GM21717 (cell line): ENCODE measurements around the gene TBCEL.
A peak's percentile ranks its signal among the peaks of the same experiment; 100 is the strongest.

Experiments
- ATAC-seq: cut with Tn5 transposase; IDR thresholded peaks from one replicate; pipeline ENCODE4 v1.9.1; 2021; ENCODE audit warnings: mild to moderate bottlenecking, moderate library complexity; ENCODE audit not compliant: unreplicated experiment

The TBCEL gene

DNA sequence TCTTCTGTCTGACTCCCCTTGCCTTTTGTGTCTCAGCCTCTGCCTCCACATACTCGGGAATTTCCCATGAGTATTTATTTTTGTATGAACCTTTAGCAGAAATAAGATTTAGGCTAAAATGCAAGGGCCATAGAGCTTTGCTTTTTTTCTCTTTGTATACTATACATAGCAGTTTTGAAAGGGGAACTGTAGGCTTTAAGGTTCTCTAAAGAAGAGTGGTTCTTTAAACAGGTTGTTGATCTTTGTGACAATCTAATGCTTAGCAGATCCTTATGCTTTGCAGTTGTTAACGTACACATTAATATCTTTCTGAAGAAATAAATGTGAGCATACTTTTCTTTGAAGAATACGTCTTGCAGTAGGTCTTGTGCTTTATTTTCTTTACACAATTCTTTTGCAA is 35.0 kb downstream of the TBCEL start:
- no peak for ATAC-seq

- peak; percentile 97 for ATAC-seq
Measured at GRCh38 chr11:121059605-121060004, 35.7 kb downstream of the TBCEL start.

DNA sequence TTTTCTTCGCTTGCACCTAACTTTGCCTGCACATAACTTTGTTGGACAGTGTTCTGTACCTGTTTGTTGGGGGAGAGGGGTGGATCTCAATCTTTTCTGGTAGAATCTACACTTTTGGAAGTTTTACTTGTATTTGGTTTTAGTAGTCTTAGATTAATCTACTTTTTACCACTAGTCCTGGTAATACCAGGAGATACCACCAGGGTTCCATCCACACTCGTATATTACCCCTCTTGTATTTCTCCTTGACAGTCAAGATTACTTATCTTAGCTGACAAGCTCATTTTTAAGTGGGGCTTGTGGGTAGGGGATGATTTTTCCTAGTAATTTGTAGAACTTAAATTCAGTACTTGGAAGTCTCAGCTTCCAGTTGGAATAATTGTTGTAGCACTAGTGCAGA is 39.8 kb downstream of the TBCEL start:
- no peak for ATAC-seq

- ATAC-seq: no peak
Measured at GRCh38 chr11:121066623-121067022, 42.7 kb downstream of the TBCEL start.

GRCh38 chr11:121067026-121067425 is 43.1 kb downstream of the TBCEL start:
- ATAC-seq: no peak

GRCh38 chr11:121067453-121067852 is 43.6 kb downstream of the TBCEL start:
- ATAC-seq: no peak

GRCh38 chr11:121067962-121068647 is 44.2 kb downstream of the TBCEL start:
- no peak for ATAC-seq

DNA sequence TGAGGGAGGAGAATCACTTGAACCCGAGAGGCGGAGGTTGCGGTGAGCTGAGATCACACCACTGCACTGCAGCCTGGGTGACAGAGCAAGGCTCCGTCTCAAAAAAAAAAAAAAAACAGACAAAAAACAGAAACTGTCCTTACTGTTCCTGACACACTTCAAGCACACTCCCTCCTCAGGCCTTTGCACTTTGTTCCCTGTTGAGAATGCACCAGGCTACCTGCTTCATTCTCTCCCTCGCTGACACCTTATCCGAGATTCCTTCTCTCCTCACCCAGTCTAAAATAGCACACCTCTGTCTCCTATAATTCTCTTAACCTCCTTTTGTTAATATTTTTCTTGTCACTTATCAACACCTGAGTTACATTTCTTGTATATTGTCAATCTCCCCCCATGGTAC is 44.9 kb downstream of the TBCEL start:
- no peak for ATAC-seq

DNA sequence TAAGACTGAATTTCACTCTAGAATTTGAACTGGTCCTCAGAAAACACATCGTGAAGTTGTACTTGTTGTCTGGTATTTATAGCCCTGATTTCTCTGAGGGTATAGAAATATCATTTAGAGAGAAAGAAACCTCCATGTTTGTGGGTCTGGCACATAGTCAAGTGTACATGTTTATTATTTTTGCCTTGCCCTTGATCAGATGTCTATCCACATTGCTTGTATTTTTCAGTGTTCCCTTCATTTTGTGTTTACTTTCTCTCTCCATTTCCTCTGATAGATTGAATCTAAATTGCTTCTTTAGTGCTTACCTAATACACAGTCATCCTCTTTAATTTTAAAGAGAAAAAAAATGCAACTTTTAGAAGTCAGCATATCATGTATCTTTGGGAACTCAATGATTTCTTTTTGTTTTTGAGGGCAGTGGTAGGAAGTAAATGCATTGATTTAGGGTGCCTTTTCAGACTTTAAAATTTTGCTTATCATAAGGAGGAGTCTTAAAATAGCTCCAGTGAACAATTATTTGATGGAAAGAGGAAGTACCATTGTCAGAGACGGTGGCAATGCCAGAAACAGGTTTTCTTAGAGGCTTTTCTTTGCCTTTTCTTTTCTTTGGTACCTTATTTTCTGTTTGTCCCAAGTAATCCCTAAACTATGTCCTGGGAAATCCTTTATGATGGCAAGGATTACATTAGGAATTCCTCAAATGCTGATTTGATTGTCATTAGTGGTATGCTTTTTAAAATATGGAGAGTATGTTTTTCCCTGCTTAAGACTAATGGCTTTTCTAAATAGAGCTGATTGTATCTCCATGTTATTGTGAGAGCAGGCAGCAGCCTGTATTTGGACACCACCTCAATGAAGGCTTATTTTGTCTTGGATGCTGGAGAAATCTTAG is 47.3 kb downstream of the TBCEL start:
- ATAC-seq: no peak

DNA sequence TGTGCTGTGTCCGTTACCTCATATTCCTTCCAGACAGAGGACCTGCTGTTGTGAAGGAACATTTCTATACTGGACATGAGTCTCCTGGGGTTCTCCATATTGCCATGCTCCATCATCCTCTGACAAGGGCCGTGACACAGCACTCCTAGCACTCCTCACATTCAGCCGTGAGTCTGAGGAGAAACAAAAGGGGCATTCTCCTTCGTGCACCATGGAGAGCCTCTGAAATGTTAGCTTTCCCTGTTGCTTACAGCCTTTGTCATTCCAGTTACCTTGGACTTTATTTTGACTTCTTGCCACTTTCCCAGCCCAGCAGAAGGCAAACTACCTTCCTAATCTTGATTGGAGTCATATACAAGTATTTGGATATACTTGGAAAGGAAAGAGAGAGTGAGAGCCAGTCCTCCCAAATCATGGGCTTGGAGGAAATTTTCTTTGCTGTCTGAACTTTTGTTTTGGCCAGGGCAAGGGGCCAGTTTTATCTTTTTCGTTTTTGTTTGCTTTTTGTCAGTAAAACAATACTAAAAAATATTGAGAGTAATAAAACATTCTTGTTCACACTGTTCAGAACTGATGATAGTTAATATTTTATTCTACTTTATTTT is 48.0 kb downstream of the TBCEL start:
- ATAC-seq: no peak

GRCh38 chr11:121081321-121081720 is 57.4 kb downstream of the TBCEL start:
- ATAC-seq: no peak

DNA sequence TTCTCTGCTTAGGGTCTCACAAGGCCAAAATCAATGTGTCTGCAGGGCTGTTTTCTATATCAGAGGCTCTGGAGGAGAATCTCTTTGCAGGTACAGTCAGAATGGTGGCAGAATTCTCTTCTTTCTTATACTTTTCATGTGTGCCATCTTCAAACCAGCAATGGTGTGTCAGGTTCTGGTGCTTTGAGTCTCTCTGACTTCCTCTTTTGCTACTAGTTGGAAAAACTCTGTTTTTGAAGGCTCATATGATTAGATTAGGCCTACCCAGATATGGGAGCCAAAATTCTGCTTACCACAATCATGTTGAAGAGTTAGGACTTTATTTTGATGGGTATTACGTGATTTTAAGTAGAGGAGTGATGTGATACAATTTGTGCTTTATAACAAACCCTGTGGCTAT is 58.3 kb downstream of the TBCEL start:
- no peak for ATAC-seq

GRCh38 chr11:121082670-121083069 is 58.8 kb downstream of the TBCEL start:
- ATAC-seq: no peak

DNA sequence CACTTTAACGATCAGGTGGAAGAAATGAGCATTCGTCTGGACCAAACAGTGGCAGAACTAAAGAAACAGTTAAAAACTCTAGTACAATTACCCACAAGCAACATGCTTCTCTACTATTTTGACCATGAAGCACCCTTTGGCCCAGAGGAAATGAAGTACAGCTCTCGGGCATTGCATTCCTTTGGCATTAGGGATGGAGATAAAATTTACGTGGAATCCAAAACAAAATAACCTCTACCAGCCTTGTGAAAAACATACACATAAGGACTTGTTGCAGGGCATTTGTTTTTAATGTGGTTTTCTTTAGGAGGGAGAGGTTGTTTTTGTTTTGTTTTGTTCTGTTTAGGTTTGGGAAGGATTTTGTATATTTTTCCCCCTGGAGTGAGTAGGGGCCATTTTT is 63.0 kb downstream of the TBCEL start:
- no peak for ATAC-seq

DNA sequence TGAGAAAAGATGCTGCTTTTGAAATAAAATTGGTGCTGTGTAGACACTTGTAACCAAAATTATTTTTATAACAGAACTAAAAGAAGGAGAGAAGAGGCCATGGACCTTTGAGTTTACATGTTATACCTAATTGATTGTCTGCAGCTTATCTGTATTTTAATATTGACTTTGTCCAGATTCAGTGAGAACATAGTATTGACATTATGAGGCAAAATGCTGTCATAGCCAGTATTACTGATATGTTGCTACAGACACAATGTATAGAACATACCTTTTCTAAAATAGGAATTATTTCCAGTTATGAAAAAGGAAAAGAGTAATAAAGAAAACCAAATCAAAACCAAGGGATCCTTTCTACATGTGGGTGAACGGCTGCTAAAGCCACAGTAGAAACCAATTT is 65.7 kb downstream of the TBCEL start:
- ATAC-seq: no peak

DNA sequence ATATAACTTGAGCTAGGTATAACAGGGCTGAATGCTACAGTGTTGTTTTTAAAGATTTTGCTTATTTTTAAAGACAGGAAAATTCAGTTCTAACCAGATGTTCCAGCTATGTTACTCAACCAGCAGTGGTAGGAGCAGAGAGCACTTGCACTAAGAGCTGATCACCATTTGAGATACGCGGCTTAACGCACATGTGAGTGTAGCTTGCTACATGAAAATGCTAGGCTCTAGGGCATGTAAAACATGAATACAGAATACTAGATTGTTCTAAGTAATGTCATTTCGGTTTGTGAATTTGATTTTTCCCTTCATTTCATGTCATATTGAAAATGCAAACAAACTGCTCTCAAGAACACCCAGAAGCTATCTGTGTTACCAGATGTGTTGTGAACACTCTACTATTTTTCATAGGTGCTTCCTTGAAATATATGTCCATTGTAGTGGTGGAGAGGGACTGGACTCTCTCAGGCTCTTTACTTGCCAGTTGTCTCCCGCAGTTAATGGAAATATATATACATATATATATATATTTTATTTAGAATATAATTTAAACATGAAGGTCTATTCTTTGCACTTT is 66.3 kb downstream of the TBCEL start:
- ATAC-seq: no peak

DNA sequence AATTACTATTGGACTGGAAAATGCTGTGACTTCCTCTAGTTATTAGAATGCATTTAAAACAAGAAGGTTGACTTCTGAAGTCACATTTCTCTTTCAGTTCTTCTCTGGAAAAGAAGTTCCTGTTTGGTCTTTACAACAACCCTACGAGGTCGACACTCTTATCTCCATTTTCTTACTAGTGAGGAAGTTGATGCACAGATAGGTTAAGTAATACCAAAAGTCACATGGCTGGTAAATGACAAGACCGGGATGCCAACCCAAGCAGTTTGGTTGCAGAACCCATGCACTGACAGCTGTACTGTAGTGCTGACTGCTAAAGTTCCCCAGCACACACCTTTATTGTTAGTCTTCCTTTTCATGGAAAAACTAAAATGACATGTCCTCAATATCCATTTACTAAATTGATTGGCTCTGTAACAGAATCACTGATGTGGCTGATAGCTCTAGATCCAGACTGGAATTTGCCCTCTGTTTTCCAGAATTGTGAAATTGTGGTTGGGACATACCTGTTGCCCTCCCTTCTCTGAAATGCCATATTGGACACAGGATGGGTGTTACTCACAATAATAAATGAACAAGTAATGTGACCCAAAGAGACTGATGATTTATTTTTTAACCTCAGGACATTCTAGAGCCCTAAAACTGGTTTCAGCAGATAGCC is 67.7 kb downstream of the TBCEL start:
- ATAC-seq: no peak

DNA sequence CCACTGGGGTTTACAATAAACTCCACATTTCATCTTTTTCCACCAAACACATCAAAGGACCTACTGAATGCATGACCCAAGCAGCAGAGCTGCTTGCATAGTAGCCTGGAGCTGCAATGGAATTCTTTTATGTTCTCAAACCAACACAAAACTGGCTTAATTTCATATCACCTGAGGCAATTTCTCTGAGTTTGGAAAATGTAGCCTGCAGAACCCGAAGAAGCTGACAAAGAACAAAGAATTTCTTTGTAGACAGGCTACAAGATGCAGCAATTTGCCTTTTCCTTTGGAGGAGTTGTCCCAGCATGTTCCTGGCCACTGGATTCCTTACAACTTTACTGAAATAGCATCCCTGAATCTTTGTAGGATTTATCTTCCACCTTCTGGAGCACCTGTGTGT is 71.7 kb downstream of the TBCEL start:
- no peak for ATAC-seq

GRCh38 chr11:121099364-121099763 is 75.5 kb downstream of the TBCEL start:
- ATAC-seq: no peak

GRCh38 chr11:121099885-121100284 is 76.0 kb downstream of the TBCEL start:
- no peak for ATAC-seq

- ATAC-seq: no peak
Measured at GRCh38 chr11:121100943-121101342, 77.0 kb downstream of the TBCEL start, which contains the start of gene TECTA. TECTA (plus strand) TSS chr11:121101243; CDS start chr11:121102666, 1,423 bp downstream.
